Adrenal gland (tissue), 12 donors: ENCODE data around the gene PLAC8L1. TPM values are rescaled to one million over a fixed set of nuclear protein-coding genes. Genes with fewer than 3 reads are reported as not detected.

Source experiments
- DNase-seq, 7 donors: peaks; one replicate each; pipeline ENCODE4 v3.0.0-alpha.2; 2019 to 2020
- H3K27ac ChIP-seq, 5 donors: fragments of 200-600 bp; sonication (generic) in 4 of 5; 1 replicate in 3 of 5; 2 replicates in 2 of 5; pipeline versions ENCODE4 v1.5.1 to v1.8.0; 2016 to 2020; ENCODE audit warnings: mild to moderate bottlenecking in 1 of 5
- H3K27me3 ChIP-seq: fragments of 200-600 bp; 2 replicates; pipeline ENCODE4 v1.8.0; 2021
- H3K36me3 ChIP-seq, 2 donors: fragments of 200-600 bp; replicated peaks in 1 of 2; 1 replicate in 1 of 2; 2 replicates in 1 of 2; pipeline versions ENCODE4 v1.5.1 to v1.8.0; 2018 to 2022
- H3K4me1 ChIP-seq, 2 donors: fragments of 200-600 bp; replicated peaks in 1 of 2; 1 replicate in 1 of 2; 2 replicates in 1 of 2; pipeline versions ENCODE4 v1.5.1 to v1.8.0; 2018 to 2021
- H3K4me3 ChIP-seq, 4 donors: fragments of 200-600 bp; sonication (generic) in 3 of 4; one replicate each; pipeline ENCODE4 v1.5.1; 2016 to 2018
- H3K9me3 ChIP-seq, 3 donors: fragments of 200-600 bp; sonication (generic) in 1 of 3; replicated peaks in 1 of 3; 1 replicate in 2 of 3; 2 replicates in 1 of 3; pipeline versions ENCODE4 v1.5.1 to v1.8.0; 2016 to 2021
- CTCF ChIP-seq, 6 experiments: fragments of 450-650 bp in 4 of 6; fragments of 200-600 bp in 2 of 6; sonication (generic) in 1 of 6; IDR thresholded peaks; 1 replicate in 5 of 6; 2 replicates in 1 of 6; pipeline versions ENCODE4 v1.5.1 to v1.8.0; 2016 to 2021; ENCODE audit warnings: antibody characterized with exemption in 6 of 6, mild to moderate bottlenecking in 2 of 6, moderate library complexity in 1 of 6
- POLR2A ChIP-seq, 2 donors: fragments of 450-650 bp; IDR thresholded peaks; one replicate each; pipeline ENCODE4 v1.6.1; 2017; ENCODE audit warnings: antibody characterized with exemption in 2 of 2, mild to moderate bottlenecking in 2 of 2, moderate library complexity in 1 of 2
- WGBS, 4 donors: extraction: QIAGEN DNeasy Blood & Tissue Kit in 2 of 4; methylation state at CpG; one replicate each; pipeline versions ENCODE4 v1.1.5 to v1.1.7; 2013 to 2017; 5-methylcytosine and 5-hydroxymethylcytosine counted together
- intact Hi-C, 2 donors: fragments of 100-400 bp; cut with DNase I; formaldehyde crosslinking; loops; one replicate each; pipeline versions ENCODE4 v1.14.1 to v1.15.0; 2022 to 2023
- polyA plus RNA-seq, 3 donors: library from polyadenylated mRNA; stranded (reverse); fragments of 200-250 nt in 2 of 3; fragments of 350-450 nt in 1 of 3; fragmentation: Illumina TruSeq in 1 of 3; extraction: RNeasy Lipid Tissue Mini Kit (QIAGEN cat#74804) in 1 of 3; gene quantifications; one replicate each; pipeline ENCODE4 v1.2.3, GENCODE V29; 2013 to 2014
- total RNA-seq, 9 donors: library from RNA; depleted of rRNA in 4 of 9; stranded (reverse); fragments of >200 nt in 4 of 9; fragments of 120-200 nt in 1 of 9; fragmentation: NEBNext Ultra II Directional in 1 of 9; extraction: Animal tissue kit (Norgen Biotek cat#: 25700) in 1 of 9; gene quantifications; one replicate each; pipeline versions ENCODE4 v1.1.0 to v1.2.4, GENCODE V29; 2013 to 2023
- donor health status: healthy with polysubstance abuse.
- donor health status: Bipolar disorder and iron deficiency.
- donor health status: DM: yes; HTN: yes; CAD: no.
- donor health status: DM: no; HTN: no; CAD: no.
- donor health status: DM: no; HTN: no; CAD: no.
- donor health status: DM: yes; HTN: yes; CAD: no.

PLAC8L1 gene
- total and polyA plus RNA-seq, 12 donors, result 0.37 to 1.2 (median 0.97) TPM; not detected in 7

- Histone ChIP-seq H3K27me3 (no peaks in the 10 kb centered on the region), H3K9me3 (peaks cover 0 to under 1% (median 0%) of the 10 kb centered on the region in 3 donors), H3K27ac (no peak overlapping the region), H3K36me3 (no peaks in the 10 kb centered on the region), H3K4me3 (no peak overlapping the region), H3K4me1 (no peaks in the 10 kb centered on the region)
- TF ChIP-seq CTCF (IDR thresholded peaks at IDR 0.05), result no peak
- TF ChIP-seq POLR2A (IDR thresholded peaks at IDR 0.05), result no peak
- WGBS, 4 donors, result 86 to 92% (median 89%) methylated on average over 5 of the region's 5 CpGs
- intact Hi-C loops, result loop anchor here (10.0 kb wide), 2 partner anchors 358 to 1838 kb away; no protein-coding TSS in a partner anchor
- no peak for DNase-seq
Measured at GRCh38 chr5:146042628-146043279, 62.6 kb downstream of the PLAC8L1 start.

GRCh38 chr5:146041180-146041789, 64.1 kb downstream of the PLAC8L1 start:
- H3K4me3 ChIP-seq, result no peak overlapping the region
- WGBS, 4 donors, result 84 to 93% (median 86%) methylated on average over 10 of the region's 10 CpGs
- intact Hi-C loops, result loop anchor here (10.0 kb wide), 2 partner anchors 356 to 1836 kb away; no protein-coding TSS in a partner anchor

GRCh38 chr5:146040527-146040926, 64.8 kb downstream of the PLAC8L1 start:
- intact Hi-C loops, result loop anchor here (10.0 kb wide), 2 partner anchors 356 to 1836 kb away; no protein-coding TSS in a partner anchor
- no peaks in the 10 kb centered on the region for H3K4me1 ChIP-seq
- TF ChIP-seq POLR2A (IDR thresholded peaks at IDR 0.05) (no peak), CTCF (IDR thresholded peaks at IDR 0.05) (no peak)
- H3K27me3 ChIP-seq, result no peaks in the 10 kb centered on the region
- WGBS, 4 donors, result 52 to 72% (median 58%) methylated on average over 3 of the region's 3 CpGs
- H3K9me3 ChIP-seq, result peaks cover 0 to 4% (median 0%) of the 10 kb centered on the region in 3 donors
- no peak overlapping the region for H3K4me3 ChIP-seq
- H3K36me3 ChIP-seq, result no peaks in the 10 kb centered on the region
- no peak overlapping the region for H3K27ac ChIP-seq
- DNase-seq, result no peak

More at GRCh38 chr5:146041180-146041789, 64.1 kb downstream of the PLAC8L1 start:
- Histone ChIP-seq H3K9me3 (peaks cover 0 to 4% (median 0%) of the 10 kb centered on the region in 3 donors), H3K27me3 (no peaks in the 10 kb centered on the region), H3K36me3 (no peaks in the 10 kb centered on the region), H3K4me1 (no peaks in the 10 kb centered on the region), H3K27ac (no peak overlapping the region)
- no peak for DNase-seq
- TF ChIP-seq POLR2A (IDR thresholded peaks at IDR 0.05), result no peak
- peak in 4 of 6 experiments; percentile 14 to 21 (median 18) for TF ChIP-seq CTCF (IDR thresholded peaks at IDR 0.05)

GRCh38 chr5:146039420-146039819, 66.0 kb downstream of the PLAC8L1 start:
- Histone ChIP-seq H3K27ac (no peak overlapping the region), H3K27me3 (no peaks in the 10 kb centered on the region), H3K4me1 (no peaks in the 10 kb centered on the region), H3K4me3 (no peak overlapping the region), H3K36me3 (no peaks in the 10 kb centered on the region), H3K9me3 (peaks cover 0 to 4% (median 0%) of the 10 kb centered on the region in 3 donors)
- TF ChIP-seq POLR2A (IDR thresholded peaks at IDR 0.05), result no peak
- no peak for TF ChIP-seq CTCF (IDR thresholded peaks at IDR 0.05)
- no peak for DNase-seq
- intact Hi-C loops, result no loop called here
- 55 to 94% (median 87%) methylated on average over 3 of the region's 3 CpGs for WGBS, 4 donors
